ENCODE data around the gene KDM2B. TPM values are rescaled to one million over a fixed set of nuclear protein-coding genes. Genes with fewer than 3 reads are reported as not detected.

Gene KDM2B
- total RNA-seq = 10 to 100 TPM in 6 of 9 donors, 1 to 10 TPM in 3; 7.9 to 24.7 (median 11.9) TPM
- polyA plus RNA-seq = 1 to 10 TPM; 7.3 to 9.9 TPM
- long read RNA-seq, donor 1, partial matches to known transcripts = 3 of 6 reads
- long read RNA-seq, donor 1, other reads (novel, unspliced or antisense) = 3 of 6 reads
- long read RNA-seq, donor 2, partial matches to known transcripts = 3 of 12 reads
- long read RNA-seq, donor 2, other reads (novel, unspliced or antisense) = 9 of 12 reads
- long read RNA-seq, donor 3, partial matches to known transcripts = 1 of 2 reads
- long read RNA-seq, donor 3, other reads (novel, unspliced or antisense) = 1 of 2 reads

DNA sequence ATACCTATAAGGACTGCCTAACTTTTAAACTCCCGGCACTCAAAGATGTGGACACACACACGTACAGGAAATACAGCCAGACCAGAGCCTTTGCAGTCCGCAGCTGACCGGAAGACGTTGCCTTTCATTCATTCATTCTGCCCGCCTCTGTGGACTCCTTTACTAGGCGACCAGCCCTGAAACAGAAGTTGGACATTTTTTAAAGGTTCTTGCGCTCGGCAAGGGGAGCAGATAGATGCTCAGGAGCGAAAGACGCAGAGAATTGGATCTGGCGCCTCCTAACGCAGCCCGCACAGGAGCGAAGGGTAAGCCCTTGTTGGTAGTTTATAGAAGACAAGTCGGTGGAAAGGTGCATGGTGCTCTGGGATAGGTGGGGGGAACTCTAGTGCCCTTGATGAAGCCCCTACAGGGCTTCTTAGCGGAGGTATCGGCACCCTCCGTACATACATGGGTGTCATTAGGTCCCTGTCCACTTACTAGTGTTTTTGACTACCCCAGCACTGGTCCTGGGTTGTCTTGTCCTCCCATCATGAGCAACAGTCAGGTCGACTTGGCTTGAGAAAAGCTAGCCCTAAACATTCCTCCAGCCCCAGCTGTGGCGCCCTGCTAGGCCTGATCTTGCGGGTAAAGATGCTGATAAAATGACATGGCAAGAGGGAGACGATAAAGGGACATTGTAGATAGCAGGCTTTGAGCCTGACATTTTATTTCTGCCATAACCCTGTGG is at the start of gene KDM2B:
Gene KDM2B, minus strand, starts transcription at position 65 of the 727 bp plus-strand sequence. CDS start 112 bp downstream, outside the sequence.
- peaks cover 0 to 57% (median 31%) of the 10 kb centered on the region in 12 donors for H3K4me1 ChIP-seq
- H3K27me3 ChIP-seq = no peaks in the 10 kb centered on the region
- WGBS, 4 donors = 11 to 28% (median 16%) methylated on average over 22 to 23 of the region's 23 CpGs
- no peaks in the 10 kb centered on the region for H3K9me3 ChIP-seq
- intact Hi-C loops (cut with DNase I) = loop anchor here in 4 of 10 donors (2.0 to 5.0 kb wide), 4 partner anchors 44 to 46 kb away; partner anchors contain the start of gene ORAI1 (in 3 of the 4)
- TF ChIP-seq, protein P1, sequence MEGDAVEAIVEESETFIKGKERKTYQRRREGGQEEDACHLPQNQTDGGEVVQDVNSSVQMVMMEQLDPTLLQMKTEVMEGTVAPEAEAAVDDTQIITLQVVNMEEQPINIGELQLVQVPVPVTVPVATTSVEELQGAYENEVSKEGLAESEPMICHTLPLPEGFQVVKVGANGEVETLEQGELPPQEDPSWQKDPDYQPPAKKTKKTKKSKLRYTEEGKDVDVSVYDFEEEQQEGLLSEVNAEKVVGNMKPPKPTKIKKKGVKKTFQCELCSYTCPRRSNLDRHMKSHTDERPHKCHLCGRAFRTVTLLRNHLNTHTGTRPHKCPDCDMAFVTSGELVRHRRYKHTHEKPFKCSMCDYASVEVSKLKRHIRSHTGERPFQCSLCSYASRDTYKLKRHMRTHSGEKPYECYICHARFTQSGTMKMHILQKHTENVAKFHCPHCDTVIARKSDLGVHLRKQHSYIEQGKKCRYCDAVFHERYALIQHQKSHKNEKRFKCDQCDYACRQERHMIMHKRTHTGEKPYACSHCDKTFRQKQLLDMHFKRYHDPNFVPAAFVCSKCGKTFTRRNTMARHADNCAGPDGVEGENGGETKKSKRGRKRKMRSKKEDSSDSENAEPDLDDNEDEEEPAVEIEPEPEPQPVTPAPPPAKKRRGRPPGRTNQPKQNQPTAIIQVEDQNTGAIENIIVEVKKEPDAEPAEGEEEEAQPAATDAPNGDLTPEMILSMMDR (IDR thresholded peaks at IDR 0.05) = no peak
- no peak for TF ChIP-seq POLR2A (IDR thresholded peaks at IDR 0.05)
- peak within 1 kb of the TSS; percentile 17 to 91 (median 84) for H3K27ac ChIP-seq
- peak within 1 kb of the TSS; percentile 61 to 81 (median 74) for H3K4me3 ChIP-seq
- peaks cover 0 to 2% (median 0%) of the 10 kb centered on the region in 9 donors for H3K36me3 ChIP-seq
- DNase-seq = peak in 3 of 5 donors; percentile 45
- ATAC-seq = peak; percentile 33 to 55 (median 48)

DNA sequence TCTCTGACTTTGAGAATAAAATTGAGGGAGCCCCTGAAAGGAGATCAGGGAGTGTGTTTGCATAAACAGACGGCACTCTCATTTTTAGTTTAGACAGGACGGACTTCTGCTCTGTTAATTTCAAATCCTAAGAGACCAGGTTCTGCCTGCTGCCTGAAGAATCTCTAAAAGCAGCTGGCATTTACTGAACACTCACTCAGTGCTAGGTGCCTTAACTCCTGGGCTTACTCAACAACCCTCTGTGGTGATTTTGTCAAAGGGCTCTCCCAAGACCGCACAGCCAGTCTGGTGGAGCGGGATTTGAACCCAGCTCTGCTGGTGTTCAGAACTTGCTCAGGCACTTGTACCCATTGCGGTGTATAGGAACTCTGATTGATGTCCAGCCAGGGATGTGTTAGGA is 47.7 kb upstream of the KDM2B start:
- intact Hi-C loops (cut with DNase I) = loop anchor here in 9 of 10 donors (2.0 to 10.0 kb wide), 8 partner anchors 30 to 131 kb away; partner anchors contain the start of gene KDM2B (in 2 of the 9)
- Histone ChIP-seq H3K36me3 (no peaks in the 10 kb centered on the region), H3K27me3 (no peaks in the 10 kb centered on the region), H3K4me3 (peak overlapping the region in 6 of 12 donors; percentile 62 to 89 (median 76)), H3K27ac (peak overlapping the region in 3 of 12 donors; percentile 55 to 98 (median 94)), H3K9me3 (no peaks in the 10 kb centered on the region), H3K4me1 (peaks cover 0 to 73% (median 34%) of the 10 kb centered on the region in 12 donors)
- TF ChIP-seq, protein P1 (IDR thresholded peaks at IDR 0.05) = no peak
- DNase-seq (no peak), ATAC-seq (no peak)
- WGBS, 4 donors = 90 to 96% (median 94%) methylated on average over 5 of the region's 5 CpGs

DNA sequence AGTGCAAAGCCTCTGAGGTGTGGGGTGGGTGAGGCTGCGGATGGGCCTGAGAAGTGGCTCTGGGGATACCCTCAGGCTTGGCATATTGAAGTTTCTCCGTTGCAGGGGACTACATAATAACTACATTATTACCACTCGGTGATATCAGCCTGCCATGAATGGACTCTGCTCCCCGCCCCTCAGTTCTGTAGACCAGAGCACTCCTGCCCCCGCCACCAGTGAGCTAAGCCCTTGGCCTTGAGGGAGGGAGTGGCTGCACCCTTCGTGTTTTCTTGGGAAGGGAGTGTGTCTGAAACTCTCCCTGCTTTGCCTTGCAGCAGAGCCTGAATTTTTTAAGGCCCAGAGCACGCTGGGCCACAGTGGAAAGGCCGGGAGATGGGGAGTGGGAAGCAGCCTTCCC is 47.2 kb upstream of the KDM2B start:
- TF ChIP-seq POLR2A (IDR thresholded peaks at IDR 0.05) = no peak
- TF ChIP-seq, protein P1 (IDR thresholded peaks at IDR 0.05) = no peak
- DNase-seq (peak in 1 of 5 donors; percentile 34), ATAC-seq (no peak)
- peaks cover 0 to 69% (median 33%) of the 10 kb centered on the region in 12 donors for H3K4me1 ChIP-seq
- no peaks in the 10 kb centered on the region for H3K36me3 ChIP-seq
- WGBS, 4 donors = 74 to 86% (median 79%) methylated on average over 8 of the region's 8 CpGs
- H3K4me3 ChIP-seq = peak overlapping the region in 10 of 12 donors; percentile 62 to 89 (median 78)
- H3K27ac ChIP-seq = peak overlapping the region in 7 of 12 donors; percentile 81 to 98 (median 90)
- intact Hi-C loops (cut with DNase I) = loop anchor here in 9 of 10 donors (2.0 to 10.0 kb wide), 8 partner anchors 31 to 131 kb away; partner anchors contain the start of gene KDM2B (in 2 of the 9)
- no peaks in the 10 kb centered on the region for H3K27me3 ChIP-seq
- H3K9me3 ChIP-seq = no peaks in the 10 kb centered on the region
